Esophagus squamous epithelium (tissue), 4 donors: ENCODE results near the gene C2CD4C.

ENCODE experiments used
- CTCF ChIP-seq, 6 experiments: fragments of 450-650 bp in 4 of 6; fragments of 200-600 bp in 2 of 6; sonication (generic) in 2 of 6; IDR thresholded peaks; one replicate each; pipeline ENCODE4 v1.5.1; 2016 to 2019; ENCODE audit warnings: antibody characterized with exemption in 6 of 6, mild to moderate bottlenecking in 4 of 6, moderate library complexity in 4 of 6
- POLR2A ChIP-seq, 4 donors: fragments of 450-650 bp; IDR thresholded peaks; one replicate each; pipeline ENCODE4 v1.6.1; 2017; ENCODE audit warnings: antibody characterized with exemption in 4 of 4, mild to moderate bottlenecking in 4 of 4, moderate library complexity in 3 of 4

GRCh38 chr19:440391-441212, 31.7 kb upstream of the C2CD4C start:
- TF ChIP-seq CTCF (IDR thresholded peaks at IDR 0.05) (no peak), POLR2A (IDR thresholded peaks at IDR 0.05) (no peak)
